K562 (cell line): ENCODE measurements around the gene MGRN1. TPM values are rescaled to one million over a fixed set of nuclear protein-coding genes. Genes with fewer than 3 reads are reported as not detected.

Experiments
- U2AF2 ChIP-seq: fragments of 200-400 bp; formaldehyde crosslinking; optimal IDR thresholded peaks from 2 replicates; pipeline ENCODE3; 2017; ENCODE audit warnings: low read depth, mild to moderate bottlenecking, low read length
- ZNF318 ChIP-seq, 2 experiments: fragments of 450-650 bp; IDR thresholded peaks; 2 replicates each; pipeline ENCODE4 v1.6.1; 2016; ENCODE audit warnings: mild to moderate bottlenecking in 2 of 2, borderline replicate concordance in 1 of 2, low read depth in 1 of 2, moderate library complexity in 1 of 2
- polyA plus RNA-seq, 8 experiments: library from polyadenylated mRNA; depleted of rRNA in 4 of 8; stranded (reverse) in 5 of 8; unstranded in 3 of 8; fragments of >200 nt; fragmentation: Nextera tagmentation in 2 of 8; fragmentation: Illumina TruSeq in 1 of 8; extraction: Ambion mirVana in 2 of 8; extraction: Trizol in 1 of 8; gene quantifications; 2 replicates each; pipeline versions ENCODE4 v1.2.1 to v1.2.3, GENCODE V29; 2011 to 2014; ENCODE audit warnings: inconsistent platforms in 1 of 8, missing spikeins in 1 of 8
- total RNA-seq, 7 experiments: library from RNA; depleted of rRNA in 6 of 7; stranded (reverse); fragments of >200 nt in 6 of 7; fragmentation: Illumina TruSeq in 2 of 7; extraction: Trizol in 2 of 7; gene quantifications; 2 replicates each; pipeline versions ENCODE4 v1.2.1 to v1.2.3, GENCODE V29; 2011 to 2021; ENCODE audit warnings: low replicate concordance in 1 of 7

The MGRN1 gene
- total and polyA plus RNA-seq, 9 of the 15 experiments (the other 6 are each of a cell fraction or from before 2014, with no cell fraction given) = 0.15 to 37.9 (median 6.0) TPM

DNA sequence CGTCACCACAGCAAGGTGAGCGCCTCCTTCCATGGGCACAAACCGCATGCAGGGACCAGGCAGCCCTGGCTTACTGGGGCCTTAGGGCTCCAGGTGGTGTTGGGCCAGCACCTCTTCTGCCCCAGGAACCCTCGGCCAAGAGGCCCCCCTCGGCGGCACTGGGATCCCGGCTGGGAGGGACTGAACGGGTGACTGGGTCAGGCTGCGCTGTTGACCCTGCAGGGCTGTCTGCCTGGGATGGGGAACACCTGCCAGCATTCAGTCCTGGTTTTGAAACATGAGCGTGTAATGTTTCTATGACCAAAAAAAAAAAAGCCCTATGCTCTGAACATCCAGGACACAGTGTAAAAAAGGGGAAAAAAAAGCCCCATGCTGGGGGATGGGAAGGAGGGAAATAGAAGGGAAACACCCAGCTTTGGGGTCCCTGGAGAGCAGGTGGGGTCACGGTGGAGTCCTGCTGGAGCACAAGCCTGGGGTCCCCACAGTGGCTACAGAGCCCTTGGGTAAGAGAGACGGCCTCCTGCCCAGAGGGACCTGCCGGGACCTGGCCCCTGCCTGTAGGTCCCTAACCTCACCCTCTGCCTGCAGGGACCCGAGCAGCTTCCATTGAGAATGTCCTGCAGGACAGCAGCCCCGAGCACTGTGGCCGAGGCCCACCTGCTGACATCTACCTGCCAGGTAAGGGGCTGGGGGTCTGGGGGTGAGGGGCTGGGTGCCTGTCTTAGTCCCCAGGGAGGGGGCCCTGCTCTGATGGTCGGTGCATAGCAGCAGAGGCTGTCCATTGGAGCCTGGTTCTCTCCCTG, 58.8 kb downstream of the MGRN1 start (continued):
- TF ChIP-seq ZNF318 (IDR thresholded peaks at IDR 0.05; ENCODE audit: borderline replicate concordance in 1 of 2, low read depth in 1 of 2) = no peak
- no peak for TF ChIP-seq U2AF2
